GM18868 (cell line): ENCODE results near the gene IQCB1.
"Not testable (repeated sequence)": the region's sequence is repeated elsewhere in the genome, so short reads cannot be mapped to it uniquely, and the experiment has no call there.

ENCODE experiments used
- ATAC-seq: cut with Tn5 transposase; IDR thresholded peaks from one replicate; pipeline ENCODE4 v1.9.1; 2021; ENCODE audit warnings: mild to moderate bottlenecking, moderate library complexity; ENCODE audit not compliant: unreplicated experiment

The IQCB1 gene

DNA sequence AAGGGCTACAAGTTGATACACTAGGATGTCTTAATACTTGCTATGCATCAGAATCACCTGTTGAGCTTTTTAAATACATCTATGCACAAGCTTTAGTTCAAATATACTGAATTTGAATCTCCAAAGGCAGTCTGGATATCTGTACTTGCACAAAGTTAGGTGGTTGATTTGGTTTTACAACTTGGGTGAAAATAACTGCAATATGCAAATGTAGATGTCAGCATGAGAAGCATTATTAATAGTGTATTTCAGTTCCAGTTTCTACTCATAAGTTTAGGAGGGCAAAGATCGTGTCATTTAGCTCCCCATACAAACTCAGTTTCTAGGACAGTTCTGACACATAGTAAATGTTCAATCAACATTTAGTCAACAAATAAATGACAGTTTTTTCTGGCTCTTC, 25.6 kb downstream of the IQCB1 start:
- peak; percentile 99 for ATAC-seq

DNA sequence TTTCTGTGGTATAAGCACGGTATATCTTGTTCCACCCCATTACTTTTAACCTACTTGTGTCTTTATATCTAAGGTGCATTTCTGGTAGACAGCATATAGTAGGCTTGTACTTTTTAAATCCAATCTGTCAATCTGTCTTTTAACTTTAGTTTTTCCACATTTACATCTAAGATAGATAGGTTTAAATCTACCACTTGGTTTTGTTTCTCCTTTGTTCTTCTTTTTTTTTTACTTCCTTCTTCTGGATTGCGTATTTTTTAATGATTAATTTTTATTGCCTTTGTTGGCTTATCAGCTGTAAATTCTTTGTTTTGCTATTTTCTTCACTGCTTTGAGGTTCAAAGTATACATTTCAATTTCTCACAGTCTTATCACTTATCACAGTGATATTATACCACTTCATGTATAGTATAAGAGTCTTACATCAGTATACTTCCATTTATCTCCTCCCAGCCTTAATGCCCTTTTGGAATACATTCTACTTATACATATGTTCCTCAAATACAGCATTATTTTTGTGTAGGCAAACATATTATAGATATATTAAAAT, 31.0 kb downstream of the IQCB1 start:
- ATAC-seq, result no peak

- no peak for ATAC-seq
Observed at GRCh38 chr3:121800906-121801305, 34.0 kb downstream of the IQCB1 start.

GRCh38 chr3:121796970-121797369, 37.9 kb downstream of the IQCB1 start:
- no peak for ATAC-seq

- ATAC-seq, result no peak
Observed at GRCh38 chr3:121794264-121794983, 40.4 kb downstream of the IQCB1 start.

- peak; percentile 60 for ATAC-seq
Observed at GRCh38 chr3:121793078-121793477, 41.8 kb downstream of the IQCB1 start.

- no peak for ATAC-seq
Observed at GRCh38 chr3:121786485-121786884, 48.4 kb downstream of the IQCB1 start.

- ATAC-seq, result not testable (repeated sequence)
Observed at GRCh38 chr3:121782784-121783183, 52.1 kb downstream of the IQCB1 start.

- no peak for ATAC-seq
Observed at GRCh38 chr3:121781611-121782010, 53.2 kb downstream of the IQCB1 start.

GRCh38 chr3:121775095-121775494, 59.8 kb downstream of the IQCB1 start:
- ATAC-seq, result not testable (repeated sequence)

DNA sequence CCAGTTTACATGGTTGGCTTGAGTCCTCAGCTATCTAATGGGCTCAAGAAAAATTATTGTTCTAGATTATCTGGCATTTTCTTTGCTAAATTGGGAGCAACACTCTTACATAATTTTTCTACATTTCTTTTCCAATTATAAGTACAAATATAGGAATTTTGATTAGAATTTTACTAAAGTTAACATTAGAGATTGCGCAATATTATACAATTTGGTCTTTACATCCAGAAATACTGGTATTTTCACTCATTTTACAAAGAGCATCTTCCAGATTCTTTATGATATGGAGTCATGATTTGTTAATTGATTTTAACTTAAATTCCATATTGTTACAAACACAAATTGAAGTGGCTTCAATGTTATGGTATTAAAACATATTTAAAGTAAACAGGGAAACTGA, 65.6 kb downstream of the IQCB1 start:
- ATAC-seq, result no peak

GRCh38 chr3:121768452-121768851, 66.4 kb downstream of the IQCB1 start:
- no peak for ATAC-seq

DNA sequence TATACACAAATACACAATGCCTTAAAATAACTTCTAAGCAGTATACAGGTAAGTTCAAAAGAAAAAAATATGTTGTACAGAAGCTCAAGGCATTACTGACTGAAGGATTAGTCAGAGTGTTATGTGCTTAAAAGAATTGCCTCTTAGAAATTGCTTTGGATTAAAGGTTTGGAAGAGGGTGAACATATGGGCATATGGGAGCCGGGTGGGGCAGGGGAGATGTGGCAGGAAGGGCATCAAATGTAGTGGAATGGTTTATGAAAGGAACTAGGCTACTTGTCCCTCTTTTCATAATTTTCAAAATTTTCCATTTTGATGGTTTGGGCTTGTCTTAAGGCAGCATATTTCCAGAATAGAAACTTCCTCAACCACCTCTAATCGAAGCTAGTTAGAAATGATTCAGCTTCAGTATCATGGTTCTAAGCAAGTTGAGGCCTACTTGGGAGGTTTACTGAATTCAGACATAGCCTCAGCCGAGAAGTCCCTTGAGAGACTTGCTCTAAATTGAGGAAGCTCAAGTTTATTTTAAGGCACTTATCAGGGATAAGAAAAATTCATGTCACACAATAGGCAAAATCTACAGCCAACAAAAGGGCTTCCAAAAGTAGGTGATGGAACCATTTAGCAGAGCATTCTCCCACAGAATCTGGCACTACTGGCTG, 75.2 kb downstream of the IQCB1 start:
- ATAC-seq, result no peak

GRCh38 chr3:121758727-121759450, 76.0 kb downstream of the IQCB1 start:
- no peak for ATAC-seq

GRCh38 chr3:121757812-121758545, 76.9 kb downstream of the IQCB1 start:
- no peak for ATAC-seq

DNA sequence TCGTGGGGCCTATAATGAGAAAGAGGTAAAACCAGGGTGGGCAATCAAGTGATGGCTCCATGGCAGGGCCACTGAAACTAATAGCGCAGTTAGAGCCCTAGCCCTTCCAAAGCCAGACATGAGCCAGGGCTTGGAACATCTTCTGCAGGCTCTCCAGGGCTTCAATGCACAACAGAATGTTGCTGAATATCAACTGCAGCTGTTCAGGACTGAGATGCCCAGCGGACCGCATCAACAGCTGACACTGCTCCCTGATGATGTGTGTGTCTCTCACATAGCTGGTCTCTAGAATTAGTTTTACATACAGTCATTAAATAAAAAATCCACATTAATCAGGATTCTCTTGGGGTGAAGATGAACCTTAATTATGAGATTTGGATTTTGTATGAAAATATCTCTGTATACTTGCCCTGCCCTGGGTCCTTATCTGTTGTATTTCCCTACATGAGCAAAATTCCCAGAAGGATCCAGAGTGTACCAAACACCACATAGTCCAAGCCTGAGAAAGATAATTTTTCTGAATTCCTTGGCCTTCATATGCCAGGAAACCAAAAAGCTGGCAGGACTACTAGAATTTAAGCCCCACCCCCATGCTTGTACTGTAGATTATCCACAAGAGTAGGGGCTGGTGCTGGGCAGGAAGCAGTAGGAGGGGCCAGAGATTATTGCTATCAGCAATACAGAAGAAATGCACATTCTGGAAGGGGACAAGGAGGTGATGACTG, 77.6 kb downstream of the IQCB1 start:
- no peak for ATAC-seq

DNA sequence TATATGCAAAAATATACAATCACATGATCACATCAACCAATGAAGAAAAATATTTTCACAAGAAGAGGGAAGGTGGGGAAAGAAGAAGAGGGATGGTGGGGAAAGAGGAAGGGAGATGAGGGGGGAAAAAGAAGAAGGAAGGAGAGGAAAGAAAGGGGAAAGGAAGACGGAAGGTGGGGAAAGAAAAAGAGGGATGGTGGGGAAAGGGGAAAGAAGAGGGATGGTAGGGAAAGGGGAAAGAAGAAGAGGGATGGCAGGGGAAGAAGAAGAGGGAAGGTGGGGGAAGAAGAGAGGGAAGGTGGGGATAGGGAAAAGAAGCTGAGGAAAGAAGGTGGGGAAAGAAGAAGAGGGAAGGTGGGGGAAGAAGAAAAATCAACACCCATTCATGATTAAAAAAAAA, 82.1 kb downstream of the IQCB1 start:
- no peak for ATAC-seq

GRCh38 chr3:121752261-121752660, 82.6 kb downstream of the IQCB1 start:
- no peak for ATAC-seq

GRCh38 chr3:121750087-121750415, 84.8 kb downstream of the IQCB1 start:
- ATAC-seq, result no peak

- ATAC-seq, result peak; percentile 97
Observed at GRCh38 chr3:121749276-121750086, 85.4 kb downstream of the IQCB1 start, which contains the start of gene GOLGB1. GOLGB1 (minus strand) TSS chr3:121749741; CDS start chr3:121730971, 18,770 bp downstream.
